ENCODE results near the gene ZNF205.

ZNF205 gene

DNA sequence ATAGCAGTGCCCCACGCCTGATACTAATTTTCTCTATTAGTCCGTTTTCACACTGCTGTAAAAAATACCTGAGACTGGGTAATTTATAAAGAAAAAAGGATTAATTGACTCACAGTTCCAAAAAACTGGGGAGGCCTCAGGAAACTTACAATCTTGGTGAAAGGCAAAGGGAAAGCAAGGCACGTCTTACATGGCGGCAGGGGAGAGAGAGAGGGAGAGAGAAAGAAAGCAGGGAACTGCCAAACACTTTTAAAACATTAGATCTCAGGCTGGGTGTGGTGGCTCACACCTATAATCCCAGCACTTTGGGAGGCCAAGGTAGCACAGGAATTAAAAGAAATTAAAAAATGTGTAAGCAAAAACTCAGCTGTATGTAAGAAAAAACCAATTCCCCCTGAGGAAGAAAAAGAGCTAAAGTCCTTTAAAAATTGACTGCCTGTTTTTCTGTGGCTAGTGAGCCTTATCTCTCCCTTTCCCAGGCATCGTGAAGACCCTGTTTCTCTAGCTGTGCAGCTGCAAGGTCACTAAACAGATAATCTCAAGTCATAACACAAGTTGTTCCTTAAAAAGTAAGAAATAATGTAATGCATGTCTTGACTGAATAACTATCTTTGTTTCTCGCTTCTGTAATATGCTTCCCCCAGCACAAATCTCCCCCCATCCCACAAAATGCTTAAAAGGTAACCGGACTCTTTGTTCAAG lies 27.3 kb upstream of the ZNF205 start:
- no peak for DNase-seq (ENCODE audit: low read depth in 2 of 2)

DNA sequence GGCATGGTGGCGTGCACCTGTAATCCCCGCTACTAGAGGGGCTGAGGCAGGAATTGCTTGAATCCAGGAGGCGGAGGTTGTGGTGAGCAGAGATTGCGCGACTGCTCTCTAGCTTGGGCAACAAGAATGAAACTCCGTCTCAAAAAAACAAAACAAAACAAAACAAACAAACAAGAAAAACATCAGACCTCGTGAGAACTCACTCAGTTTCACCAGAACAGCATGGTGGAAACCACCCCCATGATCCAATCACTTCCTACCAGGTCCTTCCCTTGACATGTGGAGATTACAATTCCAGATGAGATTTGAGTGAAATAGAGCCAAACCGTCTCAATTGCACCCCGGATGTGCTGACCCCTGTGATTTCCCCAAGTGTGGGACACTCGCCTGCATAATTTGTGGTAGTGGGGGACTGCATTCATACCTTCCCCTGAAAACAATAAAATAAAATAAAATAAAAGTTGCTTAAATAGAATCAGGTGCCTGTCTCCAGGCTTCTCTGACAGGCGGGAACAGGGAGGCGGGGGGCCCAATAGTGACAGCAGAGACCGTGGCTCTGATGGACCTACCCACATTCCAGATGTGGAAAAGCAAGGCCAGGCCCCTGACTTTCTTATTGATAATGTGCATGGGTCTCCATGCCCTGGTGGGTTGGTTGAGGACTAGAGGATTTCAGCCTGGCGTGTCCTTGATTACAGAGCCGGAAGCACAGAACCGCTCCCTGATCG lies 26.4 kb upstream of the ZNF205 start:
- no peak for DNase-seq (ENCODE audit: low read depth in 2 of 2)

DNA sequence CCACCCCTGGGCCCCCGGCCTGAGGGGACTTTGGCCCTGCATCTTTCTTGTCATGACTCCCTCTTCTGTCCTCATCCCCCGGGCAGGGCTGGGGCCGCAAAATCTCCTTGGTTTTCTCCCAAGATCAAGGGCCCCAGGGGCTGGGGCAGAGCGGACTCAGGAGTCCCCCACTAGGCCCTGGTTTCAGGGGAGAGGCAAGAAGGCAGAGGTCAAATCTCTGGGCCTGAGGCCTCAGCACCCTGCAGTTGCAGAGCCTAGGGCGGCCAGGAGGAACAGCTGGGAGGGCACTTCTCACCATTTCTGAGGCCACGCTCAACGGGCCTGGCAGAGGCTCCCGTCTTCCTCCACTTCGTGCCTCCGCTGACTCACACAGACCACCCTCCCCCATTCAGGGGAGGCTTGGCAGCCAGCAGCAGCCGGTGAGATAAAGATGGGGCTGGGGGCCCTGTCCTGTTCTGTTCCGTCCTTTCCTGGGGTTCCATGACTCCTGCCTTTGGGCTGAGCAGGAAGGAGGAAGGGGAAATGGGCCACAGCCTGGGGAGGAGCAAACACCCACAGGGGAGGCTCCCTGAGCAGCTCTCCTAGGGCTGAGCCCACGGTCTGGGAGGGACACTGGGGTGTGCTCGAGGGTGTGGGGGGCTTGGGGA lies 25.7 kb upstream of the ZNF205 start:
- DNase-seq (ENCODE audit: low read depth in 2 of 2), result no peak

DNA sequence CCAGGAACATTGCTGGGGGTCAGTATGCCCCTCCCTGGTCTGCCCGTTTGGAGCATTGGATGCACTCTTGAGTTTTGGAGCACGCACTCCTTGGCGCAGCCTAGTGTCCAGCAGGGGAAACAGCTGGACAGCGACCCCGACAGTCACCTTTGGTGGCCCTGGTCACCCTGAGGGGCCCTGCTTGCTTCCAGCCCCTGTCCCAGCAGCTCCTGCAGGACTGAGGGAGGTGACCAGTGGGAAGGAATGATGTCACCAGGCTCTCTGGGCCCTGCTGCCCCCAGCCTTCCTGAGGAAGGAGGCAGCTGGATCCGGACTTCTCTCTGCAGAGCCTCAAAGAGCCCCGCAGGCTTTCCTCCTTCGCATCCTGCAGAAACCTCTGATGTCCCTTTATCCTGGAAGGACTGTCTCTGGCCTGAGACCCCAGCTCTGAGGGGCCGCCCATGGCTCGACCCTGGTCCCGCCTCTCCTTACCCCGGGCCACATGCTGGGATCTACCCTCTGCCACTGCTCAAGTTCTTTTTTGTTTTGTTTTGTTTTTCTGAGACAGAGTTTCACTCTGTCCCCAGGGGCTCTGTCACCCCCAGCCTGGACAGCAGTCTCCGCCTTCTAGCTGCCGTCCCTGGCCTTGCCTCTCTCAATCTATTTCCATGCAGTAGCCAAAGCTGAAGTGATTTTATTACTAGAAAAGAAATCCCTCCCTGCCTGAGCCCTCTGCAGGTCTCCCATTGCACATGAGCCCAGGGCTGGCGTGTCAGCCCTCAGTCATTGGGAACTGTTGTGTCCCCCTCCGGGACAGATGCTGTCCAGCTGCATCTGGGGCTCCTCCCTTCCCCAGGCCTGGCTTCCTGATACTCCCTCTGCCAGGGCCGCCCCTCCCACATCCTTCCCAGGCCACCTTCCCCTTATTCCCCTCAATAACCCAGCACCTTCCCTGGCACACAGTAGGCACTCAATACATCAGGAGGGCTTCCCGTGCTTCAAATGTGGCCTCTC lies 24.8 kb upstream of the ZNF205 start:
- no peak for DNase-seq (ENCODE audit: low read depth in 2 of 2)

DNA sequence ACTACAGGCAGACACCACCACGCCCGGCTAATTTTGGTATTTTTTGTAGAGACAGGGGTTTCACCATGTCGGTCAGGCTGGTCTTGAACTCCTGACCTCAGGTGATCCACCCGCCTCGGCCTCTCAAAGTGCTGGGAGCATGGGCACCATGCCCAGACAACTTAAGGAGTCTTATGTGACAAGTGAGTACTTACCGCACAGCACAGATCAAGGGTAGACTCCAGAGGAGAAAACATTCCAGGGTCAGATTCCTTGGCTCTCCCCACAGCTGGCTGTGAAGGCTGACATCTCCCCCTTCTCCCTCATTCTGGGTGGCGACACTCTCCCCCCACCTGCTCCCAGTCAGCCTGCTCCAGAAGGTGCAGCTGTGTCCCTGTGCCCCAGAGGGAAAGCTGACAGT lies 23.9 kb upstream of the ZNF205 start:
- DNase-seq (ENCODE audit: low read depth in 2 of 2), result no peak

DNA sequence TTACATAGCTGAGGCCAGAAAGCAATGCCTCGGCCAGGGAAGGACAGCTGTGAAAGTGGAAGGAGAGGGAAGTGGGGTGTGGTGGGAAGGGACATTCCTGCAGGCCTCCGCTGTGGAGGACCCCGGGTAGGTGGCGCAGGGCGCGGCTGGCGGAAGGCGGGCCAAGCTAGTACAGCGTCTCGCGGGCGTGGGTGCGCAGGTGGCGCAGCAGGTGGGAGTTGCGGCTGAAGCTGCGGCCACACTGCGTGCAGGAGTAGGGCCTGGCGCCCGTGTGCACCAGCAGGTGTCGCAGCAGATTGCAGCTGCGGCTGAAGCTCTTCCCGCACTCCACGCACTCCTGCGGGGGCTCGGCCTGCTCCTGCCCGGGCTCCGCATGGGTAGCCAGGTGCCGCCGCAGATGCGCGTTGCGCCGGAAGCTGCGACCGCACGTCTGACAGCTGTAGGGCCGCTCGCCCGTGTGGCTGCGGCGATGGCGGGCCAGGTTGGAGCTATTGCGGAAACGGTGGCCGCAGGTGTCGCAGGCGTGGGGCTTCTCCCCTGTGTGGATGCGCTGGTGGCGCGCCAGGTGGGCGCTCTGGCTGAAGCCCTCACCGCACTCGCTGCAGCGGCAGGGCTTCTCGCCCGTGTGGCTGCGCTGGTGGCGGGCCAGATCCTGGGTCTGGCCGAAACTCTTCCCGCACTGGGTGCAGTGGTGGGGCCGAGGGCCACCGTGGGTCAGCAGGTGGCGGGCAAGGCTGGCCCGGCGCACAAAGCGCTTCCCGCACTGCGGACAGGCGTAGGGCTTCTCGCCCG lies 23.3 kb upstream of the ZNF205 start:
- DNase-seq (ENCODE audit: low read depth in 2 of 2), result no peak

DNA sequence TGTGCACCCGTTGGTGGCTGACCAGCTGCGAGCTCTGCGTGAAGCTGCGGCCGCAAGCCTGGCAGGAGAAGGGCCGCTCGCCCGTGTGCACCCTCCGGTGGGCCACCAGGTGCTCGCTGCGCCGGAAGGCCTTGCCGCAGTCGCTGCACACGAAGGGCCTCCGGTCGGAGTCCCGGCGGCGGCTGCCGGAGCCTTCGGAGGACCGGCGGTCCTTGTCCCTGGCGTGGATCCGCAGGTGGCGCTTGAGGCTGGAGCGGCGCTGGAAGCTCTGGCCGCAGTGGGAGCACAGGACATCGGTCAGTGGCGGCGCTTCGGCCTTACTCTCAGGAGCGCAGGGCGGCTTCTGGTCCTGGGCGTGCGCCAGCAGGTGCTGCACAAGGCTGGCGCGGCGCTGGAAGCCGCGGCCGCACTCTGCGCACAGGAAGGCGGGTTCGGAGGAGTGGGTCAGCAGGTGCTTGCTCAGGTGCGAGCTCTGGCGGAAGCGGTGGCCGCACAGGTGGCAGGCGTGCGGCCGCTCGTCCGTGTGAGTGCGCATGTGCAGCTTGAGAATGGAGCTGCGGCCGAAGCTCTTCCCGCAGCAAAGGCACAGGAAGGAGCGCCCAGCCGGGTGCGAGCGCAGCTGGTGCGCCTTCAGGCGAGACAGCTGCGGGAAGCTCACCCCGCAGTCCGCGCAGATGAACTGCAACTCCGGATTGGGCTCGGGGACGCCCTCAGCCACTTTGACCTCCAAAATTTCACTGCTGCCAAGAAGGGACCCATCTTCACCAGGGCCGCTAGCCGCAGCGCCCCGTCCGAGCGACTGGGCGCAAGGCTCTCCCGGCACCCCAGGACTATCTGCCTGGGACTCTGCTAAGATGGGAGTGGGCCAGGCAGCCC lies 22.4 kb upstream of the ZNF205 start:
- DNase-seq (ENCODE audit: low read depth in 2 of 2), result no peak

DNA sequence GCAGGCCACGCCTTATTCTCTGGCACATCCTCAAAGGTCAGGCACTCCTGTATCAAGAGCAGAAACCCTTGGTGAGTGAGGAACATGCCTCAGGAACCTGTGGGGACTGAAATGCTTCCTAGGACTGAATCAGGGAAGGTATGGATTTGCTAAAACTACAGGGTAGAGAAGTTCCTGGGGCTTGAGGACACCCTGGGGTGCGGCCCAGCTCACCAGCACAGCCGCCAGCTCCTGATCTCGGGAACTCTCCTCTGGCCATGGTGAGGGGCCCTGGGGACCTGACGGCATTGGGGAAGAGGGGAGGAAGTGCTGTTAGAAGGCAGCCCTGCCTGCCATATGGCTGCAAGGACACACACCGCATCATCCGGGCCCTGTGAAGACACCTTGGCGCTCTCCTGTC lies 20.8 kb upstream of the ZNF205 start:
- no peak for DNase-seq (ENCODE audit: low read depth in 2 of 2)

DNA sequence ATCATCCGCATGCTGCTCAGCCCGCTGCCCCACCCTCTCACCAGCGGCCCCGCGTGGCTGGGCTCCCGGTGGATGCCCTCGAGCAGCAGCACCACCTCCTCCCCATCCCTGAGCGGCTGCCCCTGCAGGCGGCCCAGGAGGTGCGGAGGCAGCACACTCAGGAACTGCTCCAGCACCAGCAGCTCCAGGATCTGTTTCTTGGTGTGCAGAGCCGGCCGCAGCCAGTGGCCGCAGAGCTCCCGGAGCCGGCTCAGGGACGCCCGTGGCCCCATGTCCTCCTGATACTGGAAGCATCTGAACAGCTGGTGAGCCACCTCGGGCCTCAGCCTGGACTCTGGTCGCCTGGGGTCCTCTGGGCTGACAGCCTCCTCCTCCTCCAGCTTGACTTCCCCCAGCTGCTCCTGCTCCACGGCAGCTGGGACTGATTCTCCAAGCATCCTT lies 19.9 kb upstream of the ZNF205 start:
- no peak for DNase-seq (ENCODE audit: low read depth in 2 of 2)

DNA sequence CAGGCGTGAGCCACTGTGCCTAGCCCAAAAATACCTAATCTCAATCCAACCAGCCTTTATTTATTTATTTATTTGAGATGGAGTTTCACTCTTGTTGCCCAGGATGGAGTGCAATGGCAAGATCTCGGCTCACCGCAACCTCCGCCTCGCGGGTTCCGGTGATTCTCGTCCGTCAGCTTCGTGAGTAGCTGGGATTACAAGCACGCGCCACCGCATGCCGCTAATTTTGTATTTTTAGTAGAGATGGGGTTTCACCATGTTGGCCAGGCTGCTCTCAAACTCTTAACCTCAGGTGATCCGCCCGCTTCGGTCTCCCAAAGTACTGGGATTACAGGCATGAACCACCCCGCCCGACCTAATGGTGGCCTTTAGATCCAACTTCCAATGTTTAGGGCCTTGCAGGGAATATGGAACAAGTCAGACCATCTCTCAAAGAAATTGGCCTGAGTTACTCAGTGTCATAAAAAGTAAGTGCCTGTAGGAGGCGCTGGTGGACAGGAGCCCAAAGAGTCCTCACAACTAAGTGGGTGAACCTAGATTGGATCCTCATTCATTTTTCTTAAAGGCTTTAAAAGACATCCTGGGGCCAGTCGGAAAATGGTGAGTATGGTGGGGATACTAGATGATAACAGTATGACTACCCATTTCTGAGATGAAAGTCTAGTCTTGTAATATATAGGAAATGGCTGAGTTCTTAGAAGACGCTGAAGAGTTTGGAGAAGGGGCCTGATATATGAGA lies 17.9 kb upstream of the ZNF205 start:
- DNase-seq (ENCODE audit: low read depth in 2 of 2), result peak in 1 of 2 donors; percentile 60

DNA sequence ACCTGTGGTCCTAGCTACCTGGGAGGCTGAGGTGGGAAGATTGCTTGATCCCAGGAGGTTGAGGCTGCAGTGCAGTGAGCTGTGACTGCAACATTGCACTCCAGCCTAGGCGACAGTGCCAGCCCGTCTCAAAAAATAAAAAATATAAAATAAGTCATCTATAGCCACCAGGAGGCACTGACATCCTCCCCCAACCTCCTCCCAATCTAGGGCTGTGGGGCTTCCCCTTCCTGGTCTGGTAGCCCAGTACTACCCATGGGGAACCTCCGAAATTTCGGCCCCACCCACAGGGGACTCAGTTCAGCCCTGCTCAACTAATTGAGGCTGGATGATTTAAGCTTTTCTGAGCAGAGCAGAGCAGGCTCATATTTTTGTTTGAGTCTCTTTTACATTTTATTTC lies 16.5 kb upstream of the ZNF205 start:
- DNase-seq (ENCODE audit: low read depth in 2 of 2), result peak in 1 of 2 donors; percentile 56

DNA sequence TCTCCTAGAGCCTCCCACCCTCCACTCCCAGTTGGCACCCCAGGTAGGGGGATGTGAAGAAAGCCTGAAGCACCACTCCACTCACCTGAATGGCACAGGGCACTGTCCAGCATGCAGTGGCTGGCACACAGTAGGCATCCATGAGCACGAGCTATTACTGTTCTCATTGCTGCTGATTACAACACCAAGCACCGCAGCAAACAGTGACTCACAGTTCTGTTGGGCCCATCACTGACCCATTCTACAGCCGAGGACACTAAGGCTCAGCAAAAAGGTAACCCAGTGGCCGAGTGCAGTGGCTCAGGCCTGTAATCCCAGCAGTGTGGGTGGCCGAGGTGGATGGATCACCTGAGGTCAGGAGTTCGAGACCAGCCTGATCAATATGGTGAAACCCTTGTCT lies 16.0 kb upstream of the ZNF205 start:
- no peak for DNase-seq (ENCODE audit: low read depth in 2 of 2)

DNA sequence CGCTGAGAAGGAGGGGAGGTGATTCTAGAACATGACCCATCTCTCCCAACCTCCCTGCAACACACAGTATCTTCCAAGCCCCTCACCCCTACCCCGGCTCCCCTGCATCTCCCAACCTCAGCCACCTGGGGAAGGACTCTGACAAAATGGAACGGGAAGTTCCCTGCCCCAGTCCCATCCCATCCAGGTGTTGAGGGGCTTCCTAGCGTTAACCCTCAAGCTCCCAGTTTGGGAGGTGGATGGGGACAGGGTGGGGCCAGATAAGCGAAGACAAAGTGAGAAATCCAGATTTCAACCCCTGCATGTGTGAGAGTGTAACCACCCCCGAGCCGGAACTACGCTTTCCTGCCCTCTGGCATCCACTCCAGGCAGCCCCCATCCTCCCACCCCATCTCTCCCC lies 15.1 kb upstream of the ZNF205 start:
- no peak for DNase-seq (ENCODE audit: low read depth in 2 of 2)

DNA sequence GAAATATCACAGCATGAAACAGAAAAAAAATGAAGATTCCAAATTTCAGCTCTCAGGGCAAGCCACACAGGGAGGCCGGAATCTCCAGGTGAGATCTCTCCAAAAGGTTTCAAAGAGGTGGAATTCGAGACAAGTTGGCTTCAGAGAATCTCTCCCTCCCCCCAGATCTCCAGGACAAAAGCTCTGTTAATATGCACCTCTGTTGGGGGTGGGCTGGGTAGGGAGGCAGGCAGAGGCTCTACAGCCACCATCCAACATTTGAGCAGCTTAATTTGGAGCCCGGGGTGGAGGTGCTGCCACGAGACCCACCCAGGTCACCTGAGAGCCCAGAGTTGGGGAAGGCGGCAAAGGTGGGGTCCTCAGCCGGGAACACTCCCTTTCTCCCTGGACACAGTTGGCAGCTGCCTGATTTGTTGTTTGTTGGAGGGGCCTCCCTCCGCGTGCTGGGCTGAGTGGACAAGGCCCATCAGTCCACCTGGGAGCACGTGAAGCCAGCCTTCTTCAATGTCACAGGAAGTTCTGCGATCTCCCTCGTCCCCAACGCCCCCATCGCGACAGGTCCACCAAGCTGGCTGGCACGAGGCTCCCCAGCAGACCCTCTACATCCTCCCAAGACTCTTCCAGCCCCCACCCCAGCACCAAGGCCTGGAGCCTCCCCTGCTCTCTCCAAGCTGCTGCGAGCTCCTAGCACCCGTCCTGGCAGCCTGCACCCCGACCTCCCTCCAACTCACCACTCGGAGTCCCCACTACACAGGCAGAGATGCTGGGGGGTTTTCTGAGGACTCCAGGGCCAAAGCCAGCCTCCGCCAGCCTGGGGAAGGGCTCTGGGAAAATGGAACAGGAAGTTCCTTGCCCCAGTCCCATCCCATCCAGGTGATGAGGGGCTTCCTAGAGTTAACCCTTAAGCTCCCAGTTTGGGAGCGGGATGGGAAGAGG lies 13.7 kb upstream of the ZNF205 start, which contains the start of gene ZSCAN10:
Gene ZSCAN10 (minus strand): TSS at position 836 of the 936 bp plus-strand sequence. CDS start 6,357 bp downstream, outside the sequence.
- DNase-seq (ENCODE audit: low read depth in 2 of 2), result no peak

DNA sequence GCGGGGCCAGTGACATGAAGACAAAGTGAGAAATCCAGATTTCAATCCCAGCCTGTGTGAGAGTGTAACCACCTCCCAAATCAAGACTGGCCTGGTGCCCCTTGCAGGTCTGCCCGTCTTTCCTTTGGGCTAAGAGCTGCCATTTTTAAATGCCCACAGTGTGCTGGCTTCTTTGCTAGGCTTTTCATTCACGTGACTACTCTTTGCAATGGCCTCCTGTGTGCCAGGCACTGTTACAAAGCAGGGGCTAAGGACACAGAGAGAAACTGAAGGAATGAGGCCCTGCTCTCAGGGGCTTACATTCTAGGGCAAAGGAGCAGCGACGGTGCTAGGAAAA lies 13.0 kb upstream of the ZNF205 start:
- no peak for DNase-seq (ENCODE audit: low read depth in 2 of 2)

DNA sequence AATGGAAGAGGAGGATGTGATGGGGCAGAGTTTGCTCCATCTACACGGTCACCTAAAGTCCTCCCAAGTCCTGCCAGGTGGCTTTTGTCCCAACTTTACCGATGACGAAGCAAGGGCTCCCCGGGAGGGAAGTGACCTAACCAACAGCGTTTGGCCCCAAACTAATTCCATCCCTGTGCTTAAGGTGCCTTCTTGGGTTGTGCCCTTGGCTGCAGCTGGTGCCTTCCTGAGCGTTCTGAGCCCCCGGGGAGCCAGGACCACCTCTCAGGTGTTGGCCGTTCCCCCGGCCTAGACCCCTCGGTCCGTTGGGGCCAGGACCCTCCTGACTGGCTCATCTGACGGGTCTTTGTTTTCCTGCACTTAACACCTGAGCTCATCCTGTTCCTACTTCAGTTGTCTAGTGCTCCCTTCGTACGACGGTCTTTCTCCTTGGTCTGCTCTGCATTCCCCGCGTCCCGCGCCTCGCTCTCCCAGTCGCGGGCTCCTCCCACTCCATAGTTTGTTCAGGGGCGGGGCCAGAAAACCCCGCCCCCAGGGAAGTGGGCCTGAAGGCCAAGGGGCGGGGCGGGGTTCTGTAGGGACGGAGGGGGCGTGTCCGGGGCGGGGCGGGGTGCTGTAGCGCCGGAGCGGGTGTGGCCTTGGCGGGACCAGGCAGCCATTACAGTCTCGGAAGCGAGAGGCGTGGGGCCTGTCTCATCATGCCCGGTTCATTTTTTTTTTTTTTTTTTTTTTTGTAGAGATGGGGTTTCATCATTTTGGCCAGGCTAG lies 12.5 kb upstream of the ZNF205 start:
- DNase-seq (ENCODE audit: low read depth in 2 of 2), result peak; percentile 91 to 97
